Measurements from ENCODE around the gene SLC25A31.

The SLC25A31 gene

DNA sequence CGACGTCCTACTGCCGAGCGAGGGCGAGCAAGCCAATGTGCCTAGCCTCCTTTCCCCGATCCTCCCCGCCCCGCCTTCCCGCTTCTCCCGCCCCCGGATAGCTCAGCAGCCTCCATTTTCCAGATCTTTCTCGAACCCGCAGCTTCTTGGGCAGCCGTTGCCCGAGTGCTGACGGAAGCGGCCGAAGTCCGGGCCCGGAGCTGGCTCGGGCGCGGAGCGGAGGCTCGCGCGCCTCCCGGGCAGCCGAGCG, 51.8 kb downstream of the SLC25A31 start:
- Mint-ChIP-seq H3K36me3 (ENCODE audit: insufficient read depth) (peaks cover 4% of the 10 kb centered on the region), H3K27ac (ENCODE audit: low read depth) (no peak overlapping the region), H3K4me1 (peaks cover 18% of the 10 kb centered on the region), H3K27me3 (peaks cover 75% of the 10 kb centered on the region), H3K9me3 (no peaks in the 10 kb centered on the region), H3K4me3 (peak overlapping the region; percentile 77)
- ATAC-seq (replicated peaks; ENCODE audit: extremely low read depth, poor library complexity, severe bottlenecking) = no peak
- no peak for DNase-seq (ENCODE audit: low spot score in 2 of 2)

- ATAC-seq (replicated peaks; ENCODE audit: extremely low read depth, poor library complexity, severe bottlenecking) = peak; percentile 31
- Mint-ChIP-seq H3K9me3 (no peaks in the 10 kb centered on the region), H3K36me3 (ENCODE audit: insufficient read depth) (peaks cover 4% of the 10 kb centered on the region), H3K4me1 (peaks cover 18% of the 10 kb centered on the region), H3K4me3 (peak within 1 kb of the TSS; percentile 77), H3K27ac (ENCODE audit: low read depth) (peak within 1 kb of the TSS; percentile 50), H3K27me3 (peaks cover 70% of the 10 kb centered on the region)
- no peak for DNase-seq (ENCODE audit: low spot score in 2 of 2)
Measured at GRCh38 chr4:127782275-127783025, 52.2 kb downstream of the SLC25A31 start, which contains the start of gene HSPA4L. Gene HSPA4L (plus strand): TSS chr4:127782322. CDS start chr4:127782551, 229 bp downstream.

- ATAC-seq (replicated peaks; ENCODE audit: extremely low read depth, poor library complexity, severe bottlenecking) (no peak), DNase-seq (ENCODE audit: low spot score in 2 of 2) (no peak)
- no peaks in the 10 kb centered on the region for H3K9me3 Mint-ChIP-seq
- H3K4me3 Mint-ChIP-seq = peak overlapping the region; percentile 77
- peaks cover 4% of the 10 kb centered on the region for H3K36me3 Mint-ChIP-seq (ENCODE audit: insufficient read depth)
- peaks cover 18% of the 10 kb centered on the region for H3K4me1 Mint-ChIP-seq
- peaks cover 63% of the 10 kb centered on the region for H3K27me3 Mint-ChIP-seq
- H3K27ac Mint-ChIP-seq (ENCODE audit: low read depth) = peak overlapping the region; percentile 50
Measured at GRCh38 chr4:127783026-127783769, 53.0 kb downstream of the SLC25A31 start.

DNA sequence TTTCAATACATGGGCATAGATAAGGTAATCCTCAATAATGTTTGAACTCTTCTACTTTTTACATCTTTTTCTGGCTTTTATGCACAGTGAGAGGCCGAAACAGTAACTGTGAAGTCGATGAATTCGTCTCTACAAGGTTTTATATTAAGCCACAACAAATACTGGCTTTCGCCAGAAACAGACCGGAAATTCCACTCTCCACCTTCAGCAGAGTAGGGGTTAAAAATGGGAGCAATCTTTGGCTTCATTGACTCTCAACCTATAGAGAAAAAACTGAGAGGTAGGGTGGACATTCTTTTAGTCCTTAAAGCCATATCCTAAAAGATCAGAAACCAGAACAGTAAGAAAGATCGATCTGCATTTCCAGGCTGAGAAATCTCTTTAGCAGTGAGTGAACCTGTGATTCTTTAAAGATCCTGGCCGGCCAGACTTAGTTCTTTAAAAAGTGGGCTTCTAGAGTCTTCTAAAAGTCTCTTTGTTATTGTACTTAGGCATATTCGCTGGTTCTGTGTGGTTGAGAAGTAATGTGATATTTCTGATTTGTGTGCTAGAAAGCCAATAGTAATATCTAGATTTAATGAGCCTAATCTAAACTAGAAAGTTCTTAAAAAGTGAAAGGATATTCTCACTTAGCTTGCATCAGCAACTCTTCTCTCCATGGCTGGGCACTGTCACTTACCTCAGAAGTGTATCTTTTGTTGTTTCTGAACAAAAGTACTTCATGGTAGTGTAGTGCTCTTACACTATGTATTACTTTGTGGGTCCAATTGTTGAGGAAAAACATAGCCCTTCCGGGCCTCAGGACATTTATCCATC, 54.0 kb downstream of the SLC25A31 start:
- Mint-ChIP-seq H3K4me3 (no peak overlapping the region), H3K27ac (ENCODE audit: low read depth) (no peak overlapping the region), H3K4me1 (peaks cover 18% of the 10 kb centered on the region), H3K9me3 (no peaks in the 10 kb centered on the region), H3K36me3 (ENCODE audit: insufficient read depth) (peaks cover 4% of the 10 kb centered on the region), H3K27me3 (peaks cover 63% of the 10 kb centered on the region)
- ATAC-seq (replicated peaks; ENCODE audit: extremely low read depth, poor library complexity, severe bottlenecking) = no peak
- DNase-seq (ENCODE audit: low spot score in 2 of 2) = no peak

- peaks cover 53% of the 10 kb centered on the region for H3K27me3 Mint-ChIP-seq
- no peak overlapping the region for H3K27ac Mint-ChIP-seq (ENCODE audit: low read depth)
- peaks cover 3% of the 10 kb centered on the region for H3K36me3 Mint-ChIP-seq (ENCODE audit: insufficient read depth)
- ATAC-seq (replicated peaks; ENCODE audit: extremely low read depth, poor library complexity, severe bottlenecking) (no peak), DNase-seq (ENCODE audit: low spot score in 2 of 2) (no peak)
- no peaks in the 10 kb centered on the region for H3K4me1 Mint-ChIP-seq
- no peak overlapping the region for H3K4me3 Mint-ChIP-seq
- H3K9me3 Mint-ChIP-seq = no peaks in the 10 kb centered on the region
Measured at GRCh38 chr4:127788517-127788916, 58.3 kb downstream of the SLC25A31 start.

DNA sequence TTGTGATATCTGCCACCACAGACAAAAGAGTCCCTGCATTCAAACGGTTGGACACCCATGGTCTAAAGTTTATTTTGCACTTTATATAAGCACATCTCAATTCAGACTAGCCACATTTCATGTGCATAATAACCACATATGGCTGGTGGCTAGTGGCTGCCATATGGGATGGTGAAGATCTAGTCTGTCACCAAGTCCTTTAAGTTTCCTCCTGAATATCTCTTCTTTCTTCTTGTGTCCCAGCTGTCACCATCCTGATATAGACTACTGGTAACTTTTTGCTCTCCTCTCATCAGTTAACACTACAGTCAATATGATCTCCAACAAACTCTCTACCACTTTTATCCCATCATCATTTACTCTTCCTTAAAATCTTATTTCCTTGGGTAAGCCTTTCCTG, 61.2 kb downstream of the SLC25A31 start:
- H3K27me3 Mint-ChIP-seq = peaks cover 67% of the 10 kb centered on the region
- no peaks in the 10 kb centered on the region for H3K4me1 Mint-ChIP-seq
- DNase-seq (ENCODE audit: low spot score in 2 of 2) (no peak), ATAC-seq (replicated peaks; ENCODE audit: extremely low read depth, poor library complexity, severe bottlenecking) (no peak)
- H3K27ac Mint-ChIP-seq (ENCODE audit: low read depth) = no peak overlapping the region
- H3K4me3 Mint-ChIP-seq = no peak overlapping the region
- no peaks in the 10 kb centered on the region for H3K36me3 Mint-ChIP-seq (ENCODE audit: insufficient read depth)
- H3K9me3 Mint-ChIP-seq = no peaks in the 10 kb centered on the region

DNA sequence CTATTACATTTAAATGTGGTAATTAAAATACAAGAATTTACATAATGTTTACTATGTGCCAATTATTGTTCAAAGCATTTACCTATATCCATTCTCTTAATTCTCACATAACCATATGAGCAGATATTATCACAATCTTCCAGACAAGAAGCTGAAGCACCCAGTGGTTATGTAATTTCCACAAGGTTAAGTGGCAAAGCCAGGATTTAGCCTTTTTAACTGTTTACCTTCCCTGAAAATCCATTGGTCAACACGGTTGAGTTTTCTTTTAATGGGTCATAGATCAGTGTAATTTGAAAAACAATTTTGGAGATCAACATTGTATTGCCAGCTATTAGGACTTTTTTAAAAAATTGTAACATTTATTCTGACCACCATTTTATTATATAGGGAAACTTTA, 63.3 kb downstream of the SLC25A31 start:
- H3K36me3 Mint-ChIP-seq (ENCODE audit: insufficient read depth) = no peaks in the 10 kb centered on the region
- no peaks in the 10 kb centered on the region for H3K9me3 Mint-ChIP-seq
- peaks cover 65% of the 10 kb centered on the region for H3K27me3 Mint-ChIP-seq
- ATAC-seq (replicated peaks; ENCODE audit: extremely low read depth, poor library complexity, severe bottlenecking) (no peak), DNase-seq (ENCODE audit: low spot score in 2 of 2) (no peak)
- no peak overlapping the region for H3K4me3 Mint-ChIP-seq
- H3K4me1 Mint-ChIP-seq = no peaks in the 10 kb centered on the region
- no peak overlapping the region for H3K27ac Mint-ChIP-seq (ENCODE audit: low read depth)

DNA sequence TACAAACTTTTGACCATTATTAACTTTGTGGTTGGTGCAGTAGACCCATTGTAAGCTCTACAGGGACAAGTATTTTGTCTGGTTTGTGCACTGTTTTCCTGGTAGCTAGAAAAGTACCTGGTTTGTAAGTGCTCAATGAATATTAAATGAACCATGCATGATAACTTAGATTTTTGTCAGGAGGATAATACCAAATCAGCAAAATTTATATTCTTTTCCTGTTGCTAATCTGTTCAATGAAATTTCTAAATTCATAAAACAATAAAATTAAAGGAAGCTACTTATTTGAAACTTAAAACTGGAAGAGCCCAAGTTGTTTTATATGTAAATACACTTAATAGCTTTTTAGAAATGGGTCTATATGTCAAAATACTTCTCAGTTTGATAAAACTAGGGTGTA, 69.5 kb downstream of the SLC25A31 start:
- no peaks in the 10 kb centered on the region for H3K9me3 Mint-ChIP-seq
- H3K27ac Mint-ChIP-seq (ENCODE audit: low read depth) = no peak overlapping the region
- DNase-seq (ENCODE audit: low spot score in 2 of 2) (no peak), ATAC-seq (replicated peaks; ENCODE audit: extremely low read depth, poor library complexity, severe bottlenecking) (no peak)
- H3K36me3 Mint-ChIP-seq (ENCODE audit: insufficient read depth) = no peaks in the 10 kb centered on the region
- H3K4me3 Mint-ChIP-seq = no peak overlapping the region
- H3K27me3 Mint-ChIP-seq = peaks cover 42% of the 10 kb centered on the region
- H3K4me1 Mint-ChIP-seq = no peaks in the 10 kb centered on the region

- Mint-ChIP-seq H3K4me3 (no peak overlapping the region), H3K27me3 (peaks cover 21% of the 10 kb centered on the region), H3K4me1 (no peaks in the 10 kb centered on the region), H3K9me3 (no peaks in the 10 kb centered on the region), H3K36me3 (ENCODE audit: insufficient read depth) (peaks cover 3% of the 10 kb centered on the region), H3K27ac (ENCODE audit: low read depth) (no peak overlapping the region)
- no peak for DNase-seq (ENCODE audit: low spot score in 2 of 2)
- ATAC-seq (replicated peaks; ENCODE audit: extremely low read depth, poor library complexity, severe bottlenecking) = no peak
Measured at GRCh38 chr4:127809173-127809800, 79.1 kb downstream of the SLC25A31 start.

- H3K36me3 Mint-ChIP-seq (ENCODE audit: insufficient read depth) = peaks cover under 1% of the 10 kb centered on the region
- no peak overlapping the region for H3K4me3 Mint-ChIP-seq
- ATAC-seq (replicated peaks; ENCODE audit: extremely low read depth, poor library complexity, severe bottlenecking) (no peak), DNase-seq (ENCODE audit: low spot score in 2 of 2) (no peak)
- H3K27me3 Mint-ChIP-seq = peaks cover 20% of the 10 kb centered on the region
- no peaks in the 10 kb centered on the region for H3K9me3 Mint-ChIP-seq
- H3K4me1 Mint-ChIP-seq = no peaks in the 10 kb centered on the region
- H3K27ac Mint-ChIP-seq (ENCODE audit: low read depth) = no peak overlapping the region
Measured at GRCh38 chr4:127810551-127810950, 80.4 kb downstream of the SLC25A31 start.

DNA sequence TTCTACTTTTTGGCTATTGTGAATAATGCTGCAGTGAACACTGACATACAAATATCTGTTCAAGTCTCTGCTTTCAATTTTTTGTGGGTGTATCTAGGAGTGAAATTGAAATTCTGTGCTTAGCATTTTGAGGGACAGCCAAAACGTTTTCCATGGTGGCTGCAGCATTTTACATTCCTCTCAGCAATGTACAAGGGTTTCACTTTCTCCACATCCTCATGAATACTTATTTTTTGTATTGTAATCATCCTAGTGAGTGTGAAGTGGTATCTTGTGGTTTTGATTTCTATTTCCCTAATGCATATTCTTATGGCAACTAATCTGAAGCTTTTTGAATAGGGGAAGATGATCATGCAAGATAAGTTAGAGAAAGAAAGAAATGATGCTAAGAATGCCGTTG, 92.2 kb downstream of the SLC25A31 start:
- no peaks in the 10 kb centered on the region for H3K36me3 Mint-ChIP-seq (ENCODE audit: insufficient read depth)
- ATAC-seq (replicated peaks; ENCODE audit: extremely low read depth, poor library complexity, severe bottlenecking) (no peak), DNase-seq (ENCODE audit: low spot score in 2 of 2) (no peak)
- H3K27ac Mint-ChIP-seq (ENCODE audit: low read depth) = no peak overlapping the region
- no peaks in the 10 kb centered on the region for H3K9me3 Mint-ChIP-seq
- no peak overlapping the region for H3K4me3 Mint-ChIP-seq
- H3K4me1 Mint-ChIP-seq = no peaks in the 10 kb centered on the region
- H3K27me3 Mint-ChIP-seq = peaks cover 16% of the 10 kb centered on the region

All from central memory CD8-positive, alpha-beta T cell (primary cell).